ENCODE measurements around the gene BCHE. TPM values are rescaled to one million over a fixed set of nuclear protein-coding genes. Genes with fewer than 3 reads are reported as not detected.

BCHE gene
- polyA plus RNA-seq, 1 experiment: 3.1 TPM

DNA sequence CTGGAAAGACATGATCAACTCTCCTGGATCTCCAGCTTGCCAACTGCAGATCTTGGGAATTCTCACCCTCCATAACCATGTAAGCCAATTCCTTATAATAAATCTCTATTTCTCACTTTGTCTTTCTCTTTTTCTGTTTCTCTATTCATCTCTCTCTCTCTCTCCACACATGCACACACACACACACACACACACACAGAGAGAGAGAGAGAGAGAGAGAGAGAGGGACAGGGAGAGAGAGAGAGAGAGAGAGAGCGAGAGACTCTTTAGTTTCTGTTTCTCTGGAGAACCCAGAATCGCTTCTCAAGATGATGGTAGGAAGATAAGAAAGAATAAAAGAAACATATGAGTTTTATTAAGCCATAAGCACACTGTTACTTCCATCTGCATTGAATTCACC, 111.9 kb downstream of the BCHE start:
- ChIA-PET CTCF (no interaction called here), POLR2A (no interaction called here)
- H3K4me3 ChIP-seq (ENCODE audit: low read depth, low read length): no peak overlapping the region
- DNase-seq (ENCODE audit: low read depth, low spot score): no peak
- peaks cover 4% of the 10 kb centered on the region; the same call in 1 of the 2 replicates for H3K9me3 ChIP-seq (ENCODE audit: control insufficient read depth, insufficient read depth, low read length)
- H3K27me3 ChIP-seq (ENCODE audit: control insufficient read depth, insufficient read depth, low read length): no peaks in the 10 kb centered on the region
- no peak overlapping the region for H3K27ac ChIP-seq (ENCODE audit: low read depth, low read length)
- TF ChIP-seq, protein P1, sequence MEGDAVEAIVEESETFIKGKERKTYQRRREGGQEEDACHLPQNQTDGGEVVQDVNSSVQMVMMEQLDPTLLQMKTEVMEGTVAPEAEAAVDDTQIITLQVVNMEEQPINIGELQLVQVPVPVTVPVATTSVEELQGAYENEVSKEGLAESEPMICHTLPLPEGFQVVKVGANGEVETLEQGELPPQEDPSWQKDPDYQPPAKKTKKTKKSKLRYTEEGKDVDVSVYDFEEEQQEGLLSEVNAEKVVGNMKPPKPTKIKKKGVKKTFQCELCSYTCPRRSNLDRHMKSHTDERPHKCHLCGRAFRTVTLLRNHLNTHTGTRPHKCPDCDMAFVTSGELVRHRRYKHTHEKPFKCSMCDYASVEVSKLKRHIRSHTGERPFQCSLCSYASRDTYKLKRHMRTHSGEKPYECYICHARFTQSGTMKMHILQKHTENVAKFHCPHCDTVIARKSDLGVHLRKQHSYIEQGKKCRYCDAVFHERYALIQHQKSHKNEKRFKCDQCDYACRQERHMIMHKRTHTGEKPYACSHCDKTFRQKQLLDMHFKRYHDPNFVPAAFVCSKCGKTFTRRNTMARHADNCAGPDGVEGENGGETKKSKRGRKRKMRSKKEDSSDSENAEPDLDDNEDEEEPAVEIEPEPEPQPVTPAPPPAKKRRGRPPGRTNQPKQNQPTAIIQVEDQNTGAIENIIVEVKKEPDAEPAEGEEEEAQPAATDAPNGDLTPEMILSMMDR (IDR thresholded peaks at IDR 0.05; ENCODE audit: low read depth, low read length): no peak

All from AG04450 (cell line).